HepG2 (cell line): Measurements from ENCODE around the gene RAB39A.

Experiments
- CBFB ChIP-seq: sonication (generic); formaldehyde crosslinking; IDR thresholded peaks from 2 replicates; pipeline ENCODE4 v1.4.0; 2020; ENCODE audit warnings: missing genetic modification reagents
- CEBPB ChIP-seq: IDR thresholded peaks from 2 replicates; pipeline ENCODE4 v1.6.1; 2011; ENCODE audit warnings: low read depth, low read length, improper control_type of control experiment, borderline replicate concordance
- CTCF ChIP-seq: sonication (generic); formaldehyde crosslinking; IDR thresholded peaks from 2 replicates; pipeline ENCODE4 v1.5.0; 2020; ENCODE audit warnings: mild to moderate bottlenecking, missing genetic modification reagents, moderate library complexity
- ELK4 ChIP-seq: sonication (generic); formaldehyde crosslinking; IDR thresholded peaks from 2 replicates; pipeline ENCODE4 v1.9.0; 2021; ENCODE audit warnings: missing genetic modification reagents, borderline replicate concordance
- POLR2A ChIP-seq, 2 experiments: IDR thresholded peaks; 2 replicates each; pipeline ENCODE4 v1.6.1; 2011; ENCODE audit warnings: low read depth in 2 of 2, low read length in 2 of 2, mild to moderate bottlenecking in 1 of 2, moderate library complexity in 1 of 2; ENCODE audit not compliant: insufficient read depth in 1 of 2
- ZFAT ChIP-seq: sonication (generic); formaldehyde crosslinking; conservative IDR thresholded peaks from 2 replicates; pipeline ENCODE4 v1.8.1; 2023; ENCODE audit warnings: missing genetic modification reagents, inconsistent platforms

- no peak for TF ChIP-seq POLR2A (IDR thresholded peaks at IDR 0.05; ENCODE audit: insufficient read depth in 1 of 2, low read depth in 2 of 2, low read length in 2 of 2)
- TF ChIP-seq ZFAT (CRISPR knock-in tag): no peak
- TF ChIP-seq ELK4 (CRISPR knock-in tag): no peak
- TF ChIP-seq CBFB (CRISPR knock-in tag): no peak
- TF ChIP-seq CTCF: no peak
- TF ChIP-seq CEBPB: no peak
These were observed 41.0 kb downstream of the RAB39A start for GRCh38 chr11:107969219-107969618.
